Trophoblast cell (in vitro differentiated cells and primary cell): ENCODE data around the gene ABCA7.

ENCODE experiments used
- DNase-seq, 2 donors: peaks; one replicate each; pipeline ENCODE4 v3.0.0-alpha.2; 2016
- H2AFZ ChIP-seq: 2 replicates; pipeline ENCODE4 v1.6.1; 2013; ENCODE audit warnings: low read length, moderate library complexity, mild to moderate bottlenecking; ENCODE audit not compliant: insufficient read depth, poor library complexity
- H2AK5ac ChIP-seq: 2 replicates; pipeline ENCODE4 v1.6.1; 2013; ENCODE audit warnings: mild to moderate bottlenecking, low read length
- H2BK120ac ChIP-seq: 2 replicates; pipeline ENCODE4 v1.6.1; 2013; ENCODE audit warnings: low read length, mild to moderate bottlenecking, moderate library complexity; ENCODE audit not compliant: insufficient read depth, poor library complexity
- H2BK12ac ChIP-seq: 2 replicates; pipeline ENCODE4 v1.6.1; 2013; ENCODE audit warnings: mild to moderate bottlenecking, low read length, moderate library complexity
- H2BK5ac ChIP-seq: 2 replicates; pipeline ENCODE4 v1.6.1; 2013; ENCODE audit warnings: low read length, low read depth, moderate library complexity, mild to moderate bottlenecking; ENCODE audit not compliant: poor library complexity
- H3K14ac ChIP-seq: 2 replicates; pipeline ENCODE4 v1.6.1; 2013; ENCODE audit warnings: mild to moderate bottlenecking, low read length
- H3K18ac ChIP-seq: 2 replicates; pipeline ENCODE4 v1.6.1; 2013; ENCODE audit warnings: mild to moderate bottlenecking, low read length
- H3K23ac ChIP-seq: 2 replicates; pipeline ENCODE4 v1.6.1; 2013; ENCODE audit warnings: low read length
- H3K27ac ChIP-seq: 2 replicates; pipeline ENCODE4 v1.5.1; 2013; ENCODE audit warnings: low read depth, mild to moderate bottlenecking, inconsistent platforms, low read length, moderate library complexity
- H3K27me3 ChIP-seq: 2 replicates; pipeline ENCODE4 v1.6.1; 2013; ENCODE audit warnings: inconsistent platforms, mild to moderate bottlenecking, low read length, moderate library complexity; ENCODE audit not compliant: insufficient read depth
- H3K36me3 ChIP-seq, 2 experiments: 1 replicate in 1 of 2; 2 replicates in 1 of 2; pipeline ENCODE4 v1.6.1; 2013; ENCODE audit warnings: low read length in 2 of 2, mild to moderate bottlenecking in 2 of 2, moderate library complexity in 1 of 2; ENCODE audit not compliant: insufficient read depth in 2 of 2, control insufficient read depth in 1 of 2
- H3K4ac ChIP-seq: 2 replicates; pipeline ENCODE4 v1.6.1; 2013; ENCODE audit warnings: low read depth, mild to moderate bottlenecking, low read length, moderate library complexity
- H3K4me1 ChIP-seq, 2 experiments: 1 replicate in 1 of 2; 2 replicates in 1 of 2; pipeline ENCODE4 v1.6.1; 2013; ENCODE audit warnings: low read length in 2 of 2, mild to moderate bottlenecking in 2 of 2, moderate library complexity in 1 of 2; ENCODE audit not compliant: insufficient read depth in 2 of 2, control insufficient read depth in 1 of 2
- H3K4me2 ChIP-seq: 2 replicates; pipeline ENCODE4 v1.6.1; 2013; ENCODE audit warnings: inconsistent platforms, mild to moderate bottlenecking, low read length, moderate library complexity
- H3K4me3 ChIP-seq: 2 replicates; pipeline ENCODE4 v1.5.1; 2013; ENCODE audit warnings: mild to moderate bottlenecking, low read depth, low read length, inconsistent platforms
- H3K79me1 ChIP-seq: one replicate; pipeline ENCODE4 v1.6.1; 2013; ENCODE audit warnings: low read length
- H3K79me2 ChIP-seq: 2 replicates; pipeline ENCODE4 v1.6.1; 2013; ENCODE audit warnings: low read length, mild to moderate bottlenecking; ENCODE audit not compliant: control insufficient read depth, insufficient read depth, poor library complexity
- H3K9ac ChIP-seq: 2 replicates; pipeline ENCODE4 v1.6.1; 2013; ENCODE audit warnings: mild to moderate bottlenecking, low read length
- H3K9me3 ChIP-seq: 2 replicates; pipeline ENCODE4 v1.6.1; 2013; ENCODE audit warnings: low read depth, mild to moderate bottlenecking, control low read depth, inconsistent platforms, low read length; ENCODE audit not compliant: insufficient read depth
- H4K12ac ChIP-seq: 2 replicates; pipeline ENCODE4 v1.6.1; 2013; ENCODE audit warnings: low read depth, mild to moderate bottlenecking, low read length, moderate library complexity
- H4K8ac ChIP-seq: 2 replicates; pipeline ENCODE4 v1.6.1; 2013; ENCODE audit warnings: low read depth, mild to moderate bottlenecking, low read length, moderate library complexity
- H4K91ac ChIP-seq: one replicate; pipeline ENCODE4 v1.6.1; 2013; ENCODE audit warnings: low read depth, mild to moderate bottlenecking, low read length, moderate library complexity
- WGBS: extraction: QIAGEN DNeasy Blood & Tissue Kit; methylation state at CpG from one replicate; pipeline ENCODE4 v1.1.7; 2013; ENCODE audit warnings: missing lambda C conversion rate; ENCODE audit not compliant: insufficient read length, insufficient coverage; ENCODE audit errors: extremely low coverage; 5-methylcytosine and 5-hydroxymethylcytosine counted together

Gene ABCA7

GRCh38 chr19:1012334-1012733 is 27.6 kb upstream of the ABCA7 start:
- Histone ChIP-seq H2BK120ac (no peak overlapping the region), H2AK5ac (no peak overlapping the region), H3K18ac (no peak overlapping the region), H3K4me1 (peaks cover 16% of the 10 kb centered on the region in 2 experiments), H3K9ac (no peak overlapping the region), H3K4ac (no peak overlapping the region), H3K4me3 (no peak overlapping the region), H2AFZ (no peak overlapping the region), H4K12ac (no peak overlapping the region), H3K9me3 (no peaks in the 10 kb centered on the region), H3K36me3 (peaks cover 67 to 68% of the 10 kb centered on the region in 2 experiments), H2BK12ac (no peak overlapping the region), H3K4me2 (no peak overlapping the region), H3K23ac (no peak overlapping the region), H4K91ac (no peak overlapping the region), H3K79me2 (peaks cover 17% of the 10 kb centered on the region), H3K79me1 (peaks cover 4% of the 10 kb centered on the region), H3K27me3 (no peaks in the 10 kb centered on the region), H3K27ac (no peak overlapping the region), H3K14ac (no peak overlapping the region), H4K8ac (no peak overlapping the region), H2BK5ac (no peak overlapping the region)
- WGBS: no CpG with 5 or more reads among the region's 18 CpGs
- no peak for DNase-seq

- DNase-seq: no peak
- no peak overlapping the region for H3K23ac ChIP-seq
- no peak overlapping the region for H3K9ac ChIP-seq
- H2BK12ac ChIP-seq: no peak overlapping the region
- peaks cover 66 to 75% of the 10 kb centered on the region in 2 experiments for H3K36me3 ChIP-seq
- peaks cover 4% of the 10 kb centered on the region for H3K79me1 ChIP-seq
- H3K18ac ChIP-seq: no peak overlapping the region
- peaks cover 24 to 25% of the 10 kb centered on the region in 2 experiments for H3K4me1 ChIP-seq
- no peaks in the 10 kb centered on the region for H3K27me3 ChIP-seq
- H4K8ac ChIP-seq: no peak overlapping the region
- no peak overlapping the region for H4K91ac ChIP-seq
- no peak overlapping the region for H4K12ac ChIP-seq
- no peak overlapping the region for H3K14ac ChIP-seq
- no peak overlapping the region for H3K4ac ChIP-seq
- no peak overlapping the region for H2BK120ac ChIP-seq
- H2AFZ ChIP-seq: no peak overlapping the region
- H3K9me3 ChIP-seq: no peaks in the 10 kb centered on the region
- no peak overlapping the region for H3K27ac ChIP-seq
- no peak overlapping the region for H3K4me2 ChIP-seq
- no peak overlapping the region for H3K4me3 ChIP-seq
- no peak overlapping the region for H2AK5ac ChIP-seq
- peaks cover 26% of the 10 kb centered on the region for H3K79me2 ChIP-seq
- no peak overlapping the region for H2BK5ac ChIP-seq
- WGBS: no CpG with 5 or more reads among the region's 10 CpGs
Observed at GRCh38 chr19:1013218-1013617, 26.7 kb upstream of the ABCA7 start.

- no CpG with 5 or more reads among the region's 49 CpGs for WGBS
- no peaks in the 10 kb centered on the region for H3K27me3 ChIP-seq
Observed at GRCh38 chr19:1014161-1015060, 25.5 kb upstream of the ABCA7 start.

GRCh38 chr19:1015061-1015781 is 24.7 kb upstream of the ABCA7 start:
- Histone ChIP-seq H3K4ac (peak overlapping the region; percentile 28), H4K91ac (no peak overlapping the region), H2BK5ac (no peak overlapping the region), H2BK120ac (no peak overlapping the region), H3K79me1 (peaks cover 4% of the 10 kb centered on the region), H2BK12ac (no peak overlapping the region), H2AFZ (no peak overlapping the region), H3K36me3 (peaks cover 47 to 65% of the 10 kb centered on the region in 2 experiments), H3K4me2 (no peak overlapping the region), H2AK5ac (no peak overlapping the region), H3K9me3 (no peaks in the 10 kb centered on the region), H3K23ac (no peak overlapping the region), H3K79me2 (peaks cover 41% of the 10 kb centered on the region), H3K27ac (no peak overlapping the region), H4K12ac (no peak overlapping the region), H3K4me1 (peaks cover 28 to 39% of the 10 kb centered on the region in 2 experiments), H3K14ac (no peak overlapping the region), H3K4me3 (no peak overlapping the region), H3K9ac (no peak overlapping the region), H3K18ac (peak overlapping the region; percentile 29), H3K27me3 (no peaks in the 10 kb centered on the region), H4K8ac (no peak overlapping the region)
- WGBS: no CpG with 5 or more reads among the region's 29 CpGs
- no peak for DNase-seq

More at GRCh38 chr19:1014161-1015060, 25.5 kb upstream of the ABCA7 start:
- no peak overlapping the region for H3K4me2 ChIP-seq
- H4K91ac ChIP-seq: no peak overlapping the region
- peaks cover 54 to 73% of the 10 kb centered on the region in 2 experiments for H3K36me3 ChIP-seq
- H3K4me1 ChIP-seq: peaks cover 25 to 30% of the 10 kb centered on the region in 2 experiments
- no peak overlapping the region for H4K12ac ChIP-seq
- H4K8ac ChIP-seq: no peak overlapping the region
- H3K9ac ChIP-seq: no peak overlapping the region
- no peak overlapping the region for H2BK12ac ChIP-seq
- no peak for DNase-seq
- peak overlapping the region; percentile 28 for H3K4ac ChIP-seq
- H3K4me3 ChIP-seq: no peak overlapping the region
- peaks cover 33% of the 10 kb centered on the region for H3K79me2 ChIP-seq
- H3K23ac ChIP-seq: no peak overlapping the region
- H2AFZ ChIP-seq: no peak overlapping the region
- H3K9me3 ChIP-seq: no peaks in the 10 kb centered on the region
- no peak overlapping the region for H3K27ac ChIP-seq
- no peak overlapping the region for H2BK120ac ChIP-seq
- H2AK5ac ChIP-seq: no peak overlapping the region
- H2BK5ac ChIP-seq: no peak overlapping the region
- peak overlapping the region; percentile 29 for H3K18ac ChIP-seq
- no peak overlapping the region for H3K14ac ChIP-seq
- peaks cover 4% of the 10 kb centered on the region for H3K79me1 ChIP-seq
